NCI-H1417 (cell line): ENCODE data around the gene IQCF6.
"Not testable (repeated sequence)": the region's sequence is repeated elsewhere in the genome, so short reads cannot be mapped to it uniquely, and the experiment has no call there.

Experiments used
- DNase-seq, 3 experiments: peaks; one replicate each; lab custom pipeline; 2025; lab: John Stamatoyannopoulos, UW

IQCF6 gene

DNA sequence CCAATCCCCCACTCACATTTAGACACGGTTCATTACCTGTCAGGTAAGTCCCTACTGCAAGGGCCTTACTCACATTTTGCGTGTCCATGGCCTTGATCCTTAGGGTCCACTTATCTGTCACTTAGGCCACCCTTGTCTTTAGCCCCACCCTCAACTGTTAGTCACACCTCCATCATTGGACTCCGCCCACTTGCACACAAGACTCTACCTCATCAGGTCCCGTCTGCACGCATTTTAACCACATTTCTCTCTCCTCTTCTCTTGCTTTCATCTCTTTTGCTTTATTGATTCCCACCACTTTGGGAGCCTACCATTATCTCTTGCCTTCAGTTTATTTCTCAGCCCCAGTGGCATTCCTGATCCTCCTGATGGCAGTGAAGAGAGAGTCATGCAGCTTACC, at the start of gene IQCF6:
Gene IQCF6, minus strand, starts transcription at position 101 of the 400 bp plus-strand sequence. Its CDS starts 13 bp downstream, at position 88.
- no peak for DNase-seq

- no peak for DNase-seq
Observed at GRCh38 chr3:51828297-51828696, 49.3 kb upstream of the IQCF6 start.

- DNase-seq, result no peak
Observed at GRCh38 chr3:51819709-51820406, 40.8 kb upstream of the IQCF6 start.

- DNase-seq, result no peak
Observed at GRCh38 chr3:51819151-51819550, 40.1 kb upstream of the IQCF6 start.

GRCh38 chr3:51817375-51817774, 38.3 kb upstream of the IQCF6 start:
- DNase-seq, result no peak

- DNase-seq, result no peak
Observed at GRCh38 chr3:51816723-51817122, 37.7 kb upstream of the IQCF6 start.

GRCh38 chr3:51815614-51816013, 36.6 kb upstream of the IQCF6 start:
- DNase-seq, result no peak

DNA sequence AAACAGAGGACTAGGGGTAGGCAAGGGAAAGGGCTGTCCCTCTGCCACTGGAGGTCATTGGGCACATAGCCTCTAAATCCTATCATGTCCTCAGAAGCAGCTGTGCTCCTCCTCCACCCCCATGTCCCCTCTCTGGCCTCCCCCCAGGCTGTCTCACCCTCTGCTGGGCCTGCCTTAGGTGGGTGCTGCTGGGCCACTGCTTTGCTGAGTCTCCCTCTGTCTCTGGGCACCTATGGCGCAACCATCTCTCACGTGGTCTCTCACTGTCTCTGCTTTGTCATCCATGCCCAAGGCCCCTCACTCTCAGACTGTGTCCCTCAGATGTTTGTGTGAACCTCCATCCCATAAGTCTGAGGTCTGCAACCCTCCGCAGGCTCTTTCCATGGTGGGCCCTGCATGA, 35.0 kb upstream of the IQCF6 start:
- DNase-seq, result no peak

GRCh38 chr3:51813539-51813938, 34.5 kb upstream of the IQCF6 start:
- peak in 2 of 3 experiments; percentile 0 to 15 for DNase-seq

- no peak for DNase-seq
Observed at GRCh38 chr3:51808934-51809333, 29.9 kb upstream of the IQCF6 start.

DNA sequence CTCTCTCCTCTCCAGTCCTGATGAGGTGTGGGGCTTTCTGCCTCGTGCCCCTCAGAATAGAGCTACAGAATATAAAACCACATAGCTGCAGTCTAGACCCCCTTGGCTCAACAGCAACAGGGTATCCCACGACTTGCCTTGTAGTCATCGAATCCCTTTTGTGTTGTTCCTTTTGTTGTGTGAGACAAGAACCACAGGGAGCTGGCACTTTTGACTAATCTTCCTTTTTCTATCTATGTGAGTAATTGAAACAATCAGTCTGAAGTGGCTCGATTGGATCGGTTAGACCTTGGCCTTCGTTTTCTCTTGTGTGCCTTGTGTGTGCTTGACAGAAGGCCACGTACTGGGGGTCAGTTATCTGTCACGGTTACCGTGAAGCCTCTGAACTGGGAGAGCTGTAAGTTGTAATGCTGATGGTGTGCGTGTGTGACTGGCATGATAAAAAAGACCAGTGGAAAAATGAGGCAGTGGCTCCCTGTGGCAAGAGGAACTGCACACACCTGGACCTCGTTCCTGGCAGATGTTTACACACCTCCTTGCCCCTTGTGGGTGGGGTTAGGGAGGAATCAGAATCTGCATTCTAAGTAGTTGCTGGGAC, 23.2 kb upstream of the IQCF6 start:
- peak in 2 of 3 experiments; percentile 0 to 16 for DNase-seq

GRCh38 chr3:51800750-51801125, 21.7 kb upstream of the IQCF6 start:
- DNase-seq, result no peak

DNA sequence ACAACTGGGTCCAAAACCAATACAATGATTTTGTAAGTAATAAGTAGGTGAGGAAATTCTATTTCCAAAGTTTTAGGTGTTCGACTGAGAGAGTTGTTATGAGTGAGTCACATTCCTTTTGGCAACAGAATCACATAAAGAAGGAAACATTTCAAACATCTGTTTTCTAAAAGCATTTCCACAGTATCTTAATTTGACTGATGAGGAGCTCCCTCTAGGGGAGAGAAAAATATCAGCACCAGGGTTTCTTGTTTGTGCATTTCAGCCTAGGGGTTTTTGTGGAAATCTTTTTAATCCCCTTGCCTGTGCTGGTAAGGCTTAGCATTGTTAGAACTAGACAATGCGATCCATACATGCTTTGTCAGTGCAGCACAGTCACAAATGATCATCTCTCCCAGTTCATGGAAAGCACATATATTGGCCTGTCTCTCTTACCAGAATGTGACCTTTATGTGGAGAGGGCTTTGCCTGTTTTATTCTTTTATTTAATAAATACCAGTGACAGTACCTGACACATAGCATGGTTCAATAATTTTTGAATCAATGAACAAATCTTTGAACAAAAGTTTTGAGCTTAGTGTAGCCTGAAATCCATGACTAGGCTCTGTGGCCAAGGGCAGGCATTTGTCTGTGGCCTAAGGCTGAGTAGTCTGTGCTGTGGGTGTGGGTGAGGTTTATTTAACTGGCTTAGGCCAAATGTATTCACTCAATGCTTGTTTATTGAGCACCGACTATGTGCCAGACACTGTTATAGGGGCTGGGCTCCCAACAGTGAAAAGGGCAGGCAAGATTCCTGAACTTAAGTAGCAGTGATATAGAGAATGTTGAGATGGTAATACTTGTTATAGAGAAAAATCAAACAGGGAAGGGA, 21.1 kb upstream of the IQCF6 start:
- peak; percentile 11 to 75 (median 55) for DNase-seq

GRCh38 chr3:51798411-51798963, 19.4 kb upstream of the IQCF6 start:
- DNase-seq, result no peak

- DNase-seq, result no peak
Observed at GRCh38 chr3:51796854-51797253, 17.8 kb upstream of the IQCF6 start.

DNA sequence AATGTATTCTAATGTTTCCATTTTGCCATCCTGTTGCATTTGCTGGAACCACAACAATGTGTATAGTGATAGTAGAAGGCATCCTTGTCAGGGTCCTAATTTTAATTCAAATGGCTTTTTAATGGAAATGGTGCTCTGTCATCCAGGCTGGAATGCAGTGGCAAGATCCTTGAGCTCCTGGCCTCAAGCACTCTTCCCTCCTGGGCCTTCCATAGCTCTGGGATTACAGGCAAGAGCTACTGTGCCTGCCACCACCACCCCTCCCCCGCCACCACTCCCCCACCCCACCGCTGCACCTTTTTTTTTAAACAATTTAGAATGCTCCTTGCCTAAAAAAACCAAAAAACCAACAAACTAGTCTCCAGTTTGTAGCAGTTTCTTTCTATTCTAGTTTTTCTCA, 15.2 kb upstream of the IQCF6 start:
- no peak for DNase-seq

DNA sequence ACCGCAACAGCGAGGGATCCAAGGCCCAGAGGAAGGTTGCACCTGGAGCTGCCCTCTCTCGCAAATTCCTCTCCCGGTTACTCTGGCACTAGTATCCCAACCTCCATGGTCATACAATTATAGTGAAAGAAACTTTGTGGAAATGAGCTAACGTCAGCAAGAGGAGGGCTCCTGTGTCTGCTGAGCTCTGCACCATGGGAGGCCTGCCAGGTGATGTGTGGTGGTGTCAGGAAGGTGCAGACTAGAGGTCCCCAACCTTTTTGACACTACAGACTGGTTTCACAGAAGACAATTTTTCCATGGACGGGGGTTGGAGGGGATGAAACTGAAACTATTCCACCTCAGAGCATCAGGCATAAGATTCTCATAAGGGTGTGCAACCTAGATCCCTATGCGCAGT, 13.2 kb upstream of the IQCF6 start:
- no peak for DNase-seq

- no peak for DNase-seq
Observed at GRCh38 chr3:51789437-51789836, 10.4 kb upstream of the IQCF6 start.

- not testable (repeated sequence) for DNase-seq
Observed at GRCh38 chr3:51787576-51787975, 8.5 kb upstream of the IQCF6 start.

GRCh38 chr3:51786267-51786666, 7.2 kb upstream of the IQCF6 start:
- DNase-seq, result peak in 1 of 3 experiments; percentile 46

GRCh38 chr3:51778554-51778953, 483 bp downstream of the IQCF6 start:
- no peak for DNase-seq

DNA sequence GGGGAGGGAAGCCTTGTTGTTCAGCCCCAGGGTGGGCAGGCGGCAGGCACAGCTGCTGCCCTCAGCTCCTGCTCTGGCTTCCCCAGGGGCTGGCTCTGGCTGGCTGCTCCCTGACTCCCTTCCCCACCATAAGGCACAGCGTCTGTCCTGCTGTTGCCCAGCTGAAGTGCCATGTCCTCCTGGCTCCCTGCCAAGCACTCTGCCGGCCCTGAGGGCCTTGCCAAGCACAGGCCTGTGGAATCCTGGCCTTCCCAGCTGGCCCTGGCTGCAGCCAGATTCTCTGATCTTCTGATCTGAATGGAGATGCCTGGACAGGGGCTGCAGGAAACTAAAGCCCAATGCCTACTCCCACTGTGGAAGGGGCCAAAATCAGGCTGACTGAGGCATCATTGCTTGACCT, 1.1 kb downstream of the IQCF6 start:
- DNase-seq, result peak; percentile 5 to 70 (median 36)
